ENCODE measurements around the gene STX16.

STX16 gene

DNA sequence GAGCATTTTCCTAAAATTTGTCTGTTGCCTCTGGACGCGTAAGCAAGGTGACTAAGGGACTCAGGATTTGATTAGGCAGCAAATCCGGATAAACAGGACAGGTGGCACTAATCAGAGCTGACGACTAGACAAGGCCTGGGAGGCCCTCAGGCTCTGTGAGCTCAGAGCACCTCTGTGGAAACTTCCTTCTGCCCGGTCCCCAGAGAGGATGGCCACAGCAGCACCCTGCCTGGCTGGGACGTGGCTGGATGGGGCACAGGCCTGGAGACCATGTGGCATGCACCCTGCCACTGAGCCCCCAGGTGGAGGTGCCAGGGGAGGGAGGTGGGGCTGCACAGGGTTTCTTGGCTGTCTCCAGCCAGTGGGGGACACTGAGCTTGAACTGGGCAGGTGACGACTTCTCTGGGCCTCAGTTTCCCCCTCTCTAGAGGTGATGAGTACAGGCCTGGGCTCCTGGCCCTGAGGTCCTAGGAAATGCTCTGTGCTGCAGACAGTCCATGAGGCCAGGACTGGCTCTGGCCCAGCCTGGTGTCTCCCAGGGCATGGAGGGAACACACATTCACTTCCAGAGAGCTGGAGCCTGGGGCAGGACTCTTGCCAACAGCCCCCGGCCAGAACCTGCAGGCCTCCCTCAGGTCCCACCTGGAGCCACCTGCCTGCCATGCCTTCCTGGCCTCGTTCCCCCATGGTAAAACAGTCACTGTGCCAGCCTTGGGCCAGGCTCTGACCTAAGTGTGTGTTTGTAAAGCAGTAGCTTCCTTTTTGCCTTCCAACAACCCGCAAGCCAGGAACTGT lies 39.6 kb upstream of the STX16 start:
- Histone ChIP-seq H3K4me3 (ENCODE audit: low read depth in 1 of 2, low read length in 2 of 2) (no peak overlapping the region), H3K27ac (ENCODE audit: low read depth, low read length) (no peak overlapping the region), H3K36me3 (ENCODE audit: insufficient read depth, low read length) (no peaks in the 10 kb centered on the region), H3K9ac (ENCODE audit: low read length) (no peak overlapping the region), H3K27me3 (ENCODE audit: control insufficient read depth in 1 of 2, insufficient read depth in 2 of 2, low read length in 2 of 2) (no peaks in the 10 kb centered on the region), H3K9me3 (ENCODE audit: low read length) (no peaks in the 10 kb centered on the region), H3K4me1 (ENCODE audit: insufficient read depth, low read length) (peaks cover 6% of the 10 kb centered on the region)

- Histone ChIP-seq H3K4me1 (ENCODE audit: insufficient read depth, low read length) (peaks cover 6% of the 10 kb centered on the region), H3K27me3 (ENCODE audit: control insufficient read depth in 1 of 2, insufficient read depth in 2 of 2, low read length in 2 of 2) (no peaks in the 10 kb centered on the region), H3K9me3 (ENCODE audit: low read length) (no peaks in the 10 kb centered on the region), H3K27ac (ENCODE audit: low read depth, low read length) (no peak overlapping the region), H3K36me3 (ENCODE audit: insufficient read depth, low read length) (no peaks in the 10 kb centered on the region), H3K9ac (ENCODE audit: low read length) (no peak overlapping the region), H3K4me3 (ENCODE audit: low read depth in 1 of 2, low read length in 2 of 2) (no peak overlapping the region)
Measured at GRCh38 chr20:58612121-58612691, 38.9 kb upstream of the STX16 start.

- no peaks in the 10 kb centered on the region for H3K9me3 ChIP-seq (ENCODE audit: low read length)
- no peaks in the 10 kb centered on the region for H3K36me3 ChIP-seq (ENCODE audit: insufficient read depth, low read length)
- no peak overlapping the region for H3K9ac ChIP-seq (ENCODE audit: low read length)
- no peak overlapping the region for H3K4me3 ChIP-seq (ENCODE audit: low read depth in 1 of 2, low read length in 2 of 2)
- H3K4me1 ChIP-seq (ENCODE audit: insufficient read depth, low read length): peaks cover 6% of the 10 kb centered on the region
- no peaks in the 10 kb centered on the region for H3K27me3 ChIP-seq (ENCODE audit: control insufficient read depth in 1 of 2, insufficient read depth in 2 of 2, low read length in 2 of 2)
- H3K27ac ChIP-seq (ENCODE audit: low read depth, low read length): no peak overlapping the region
Measured at GRCh38 chr20:58613061-58613854, 37.8 kb upstream of the STX16 start.

DNA sequence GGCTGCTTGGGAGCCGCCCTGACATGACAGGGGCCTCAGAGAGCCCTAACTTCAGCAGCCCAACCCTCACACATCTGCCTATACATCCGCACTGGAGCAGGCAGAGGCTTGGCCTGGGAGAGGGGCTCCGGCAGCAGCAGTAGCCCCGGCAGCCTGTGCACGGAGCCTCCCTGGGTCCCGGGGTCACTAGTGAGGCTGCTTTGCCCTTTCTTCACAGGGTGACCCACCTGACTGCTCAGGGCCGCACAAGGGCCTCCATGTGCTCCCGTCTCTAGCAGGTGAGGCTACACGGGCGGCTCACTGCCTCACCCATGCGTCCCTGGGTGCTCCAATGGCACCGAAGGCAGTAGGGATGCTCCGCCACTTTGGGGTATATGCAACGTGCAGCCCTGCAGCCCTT lies 36.7 kb upstream of the STX16 start:
- no peaks in the 10 kb centered on the region for H3K9me3 ChIP-seq (ENCODE audit: low read length)
- H3K27me3 ChIP-seq (ENCODE audit: control insufficient read depth in 1 of 2, insufficient read depth in 2 of 2, low read length in 2 of 2): no peaks in the 10 kb centered on the region
- no peaks in the 10 kb centered on the region for H3K36me3 ChIP-seq (ENCODE audit: insufficient read depth, low read length)
- no peak overlapping the region for H3K9ac ChIP-seq (ENCODE audit: low read length)
- H3K27ac ChIP-seq (ENCODE audit: low read depth, low read length): no peak overlapping the region
- H3K4me1 ChIP-seq (ENCODE audit: insufficient read depth, low read length): peaks cover 6% of the 10 kb centered on the region
- no peak overlapping the region for H3K4me3 ChIP-seq (ENCODE audit: low read depth in 1 of 2, low read length in 2 of 2)

DNA sequence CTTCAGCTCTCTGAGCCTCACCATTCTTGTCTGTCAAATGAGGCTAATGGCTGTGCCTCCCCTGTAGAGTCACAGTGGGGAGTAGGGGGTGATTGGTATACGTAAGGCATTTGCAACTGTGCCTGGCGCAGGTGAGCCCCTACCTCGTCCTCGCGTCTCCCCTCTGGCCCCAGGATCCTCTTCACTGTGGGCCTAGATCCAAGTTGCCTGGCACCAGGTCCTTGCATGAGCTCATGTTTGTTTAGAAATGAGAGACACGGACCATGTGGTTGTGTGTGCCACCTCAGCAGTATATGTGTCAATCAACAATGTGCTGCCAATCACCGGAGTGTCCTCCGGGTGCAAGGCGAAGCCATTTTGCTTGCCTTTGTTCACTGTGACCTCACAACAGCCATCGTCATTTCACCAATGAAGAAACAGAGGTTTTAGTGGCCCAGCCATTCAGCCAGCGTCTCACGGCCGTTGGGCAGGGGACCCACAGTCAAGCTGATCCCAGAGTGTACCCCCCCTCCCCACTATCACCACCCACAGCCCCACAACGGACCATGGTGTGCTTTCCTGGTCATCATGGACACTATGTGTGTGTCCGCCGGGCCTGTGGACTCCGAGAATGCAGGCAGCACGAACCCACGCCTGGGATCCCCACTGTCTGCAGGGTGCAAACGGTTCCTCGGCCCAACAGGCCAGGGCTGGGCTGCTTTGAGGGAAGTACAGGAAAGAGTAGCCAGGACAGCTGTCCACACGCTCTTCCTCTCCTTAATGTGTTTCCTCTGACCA lies 35.9 kb upstream of the STX16 start:
- Histone ChIP-seq H3K27me3 (ENCODE audit: control insufficient read depth in 1 of 2, insufficient read depth in 2 of 2, low read length in 2 of 2) (no peaks in the 10 kb centered on the region), H3K4me1 (ENCODE audit: insufficient read depth, low read length) (peaks cover 6% of the 10 kb centered on the region), H3K4me3 (ENCODE audit: low read depth in 1 of 2, low read length in 2 of 2) (no peak overlapping the region), H3K36me3 (ENCODE audit: insufficient read depth, low read length) (no peaks in the 10 kb centered on the region), H3K9ac (ENCODE audit: low read length) (no peak overlapping the region), H3K27ac (ENCODE audit: low read depth, low read length) (no peak overlapping the region), H3K9me3 (ENCODE audit: low read length) (no peaks in the 10 kb centered on the region)

DNA sequence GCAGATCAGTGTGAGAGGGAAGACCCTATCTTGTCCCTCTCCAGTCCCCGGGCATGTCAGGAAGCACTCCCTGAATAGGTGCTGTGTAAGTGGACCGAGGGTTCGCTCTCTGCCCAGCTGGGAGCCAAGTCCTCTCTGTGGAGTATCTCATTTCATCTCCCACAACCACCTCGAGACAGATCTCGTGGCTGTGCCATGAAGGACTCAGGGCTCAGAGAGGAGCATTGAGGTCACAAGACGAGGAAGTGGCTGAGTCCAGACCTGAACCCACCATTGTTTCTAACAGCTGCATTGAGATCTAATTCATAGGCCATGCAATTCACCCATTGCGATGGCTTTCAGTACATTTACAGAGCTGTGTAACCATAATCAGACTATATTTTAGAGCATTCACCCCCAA lies 34.7 kb upstream of the STX16 start:
- Histone ChIP-seq H3K27ac (ENCODE audit: low read depth, low read length) (no peak overlapping the region), H3K4me3 (ENCODE audit: low read depth in 1 of 2, low read length in 2 of 2) (no peak overlapping the region), H3K4me1 (ENCODE audit: insufficient read depth, low read length) (peaks cover 4% of the 10 kb centered on the region), H3K9me3 (ENCODE audit: low read length) (no peaks in the 10 kb centered on the region), H3K36me3 (ENCODE audit: insufficient read depth, low read length) (no peaks in the 10 kb centered on the region), H3K9ac (ENCODE audit: low read length) (no peak overlapping the region), H3K27me3 (ENCODE audit: control insufficient read depth in 1 of 2, insufficient read depth in 2 of 2, low read length in 2 of 2) (no peaks in the 10 kb centered on the region)

DNA sequence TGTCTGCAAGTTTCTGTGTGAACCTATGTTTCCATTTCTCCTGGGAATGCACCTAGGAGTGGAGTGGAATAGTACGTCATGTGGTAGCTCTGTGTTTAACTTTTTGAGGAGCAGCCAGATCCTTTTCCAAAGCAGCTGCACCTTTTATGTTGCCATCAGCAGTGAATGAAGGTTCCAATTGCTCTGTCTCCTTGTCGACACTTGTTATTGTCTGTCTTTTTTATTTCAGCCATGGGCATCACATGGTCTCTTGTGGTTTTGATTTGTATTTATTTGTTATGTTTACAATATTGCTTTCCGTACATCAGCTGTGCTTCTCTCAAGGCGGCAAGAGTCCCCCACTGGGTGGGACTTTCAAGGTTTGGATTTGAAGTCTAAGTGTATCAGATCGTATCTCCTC lies 33.9 kb upstream of the STX16 start:
- Histone ChIP-seq H3K27ac (ENCODE audit: low read depth, low read length) (no peak overlapping the region), H3K36me3 (ENCODE audit: insufficient read depth, low read length) (no peaks in the 10 kb centered on the region)

GRCh38 chr20:58618351-58619076 lies 32.6 kb upstream of the STX16 start:
- H3K27ac ChIP-seq (ENCODE audit: low read depth, low read length): no peak overlapping the region
- no peaks in the 10 kb centered on the region for H3K36me3 ChIP-seq (ENCODE audit: insufficient read depth, low read length)
- no peaks in the 10 kb centered on the region for H3K27me3 ChIP-seq (ENCODE audit: control insufficient read depth in 1 of 2, insufficient read depth in 2 of 2, low read length in 2 of 2)
- no peaks in the 10 kb centered on the region for H3K9me3 ChIP-seq (ENCODE audit: low read length)
- H3K4me1 ChIP-seq (ENCODE audit: insufficient read depth, low read length): no peaks in the 10 kb centered on the region
- no peak overlapping the region for H3K4me3 ChIP-seq (ENCODE audit: low read depth in 1 of 2, low read length in 2 of 2)
- no peak overlapping the region for H3K9ac ChIP-seq (ENCODE audit: low read length)

More for the DNA sequence above, 33.9 kb upstream of the STX16 start:
- Histone ChIP-seq H3K27me3 (ENCODE audit: control insufficient read depth in 1 of 2, insufficient read depth in 2 of 2, low read length in 2 of 2) (no peaks in the 10 kb centered on the region), H3K9me3 (ENCODE audit: low read length) (no peaks in the 10 kb centered on the region), H3K4me3 (ENCODE audit: low read depth in 1 of 2, low read length in 2 of 2) (no peak overlapping the region), H3K9ac (ENCODE audit: low read length) (no peak overlapping the region), H3K4me1 (ENCODE audit: insufficient read depth, low read length) (no peaks in the 10 kb centered on the region)

DNA sequence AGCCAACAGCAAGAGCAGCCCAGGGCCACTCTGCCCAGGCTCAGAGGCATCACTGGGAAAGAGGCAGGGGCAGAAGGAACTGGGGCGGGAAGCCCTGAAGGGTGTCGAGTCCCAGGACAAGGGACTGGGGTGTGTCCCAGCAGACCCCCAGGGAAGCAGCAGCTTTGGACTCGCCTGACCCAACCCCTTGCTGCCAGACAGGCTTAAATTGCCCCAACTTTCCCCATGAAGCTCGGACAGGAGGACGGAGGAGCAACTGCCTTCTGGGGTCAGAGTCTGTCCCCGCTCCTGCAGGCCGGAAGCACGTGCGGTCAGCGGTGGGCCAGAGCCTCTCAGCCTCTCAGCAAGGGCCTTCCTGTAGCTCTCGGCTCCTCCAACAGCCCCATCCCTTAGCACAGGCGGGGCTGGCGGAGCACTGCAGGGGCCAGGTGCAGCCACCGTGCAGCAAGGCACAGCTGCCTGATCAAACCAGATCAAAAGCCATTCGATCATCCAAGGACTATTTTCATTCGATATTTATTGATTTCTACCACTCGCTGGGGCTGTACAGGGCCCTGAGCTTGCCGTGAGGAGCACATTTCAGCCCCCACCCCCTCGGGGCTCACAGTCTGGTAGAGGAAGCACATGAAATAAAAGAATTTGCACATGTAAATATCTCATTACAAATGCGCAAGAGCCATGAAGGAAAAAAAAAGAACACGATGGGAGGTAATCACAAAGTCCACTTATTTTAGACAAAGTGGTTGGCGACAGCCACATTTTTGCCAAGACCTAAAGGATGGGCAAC lies 31.8 kb upstream of the STX16 start:
- H3K36me3 ChIP-seq (ENCODE audit: insufficient read depth, low read length): no peaks in the 10 kb centered on the region
- peaks cover 3% of the 10 kb centered on the region for H3K4me1 ChIP-seq (ENCODE audit: insufficient read depth, low read length)
- no peak overlapping the region for H3K9ac ChIP-seq (ENCODE audit: low read length)
- no peak overlapping the region for H3K27ac ChIP-seq (ENCODE audit: low read depth, low read length)
- no peak overlapping the region for H3K4me3 ChIP-seq (ENCODE audit: low read depth in 1 of 2, low read length in 2 of 2)
- no peaks in the 10 kb centered on the region for H3K9me3 ChIP-seq (ENCODE audit: low read length)
- H3K27me3 ChIP-seq (ENCODE audit: control insufficient read depth in 1 of 2, insufficient read depth in 2 of 2, low read length in 2 of 2): no peaks in the 10 kb centered on the region

GRCh38 chr20:58619864-58620431 lies 31.1 kb upstream of the STX16 start:
- Histone ChIP-seq H3K9me3 (ENCODE audit: low read length) (no peaks in the 10 kb centered on the region), H3K27me3 (ENCODE audit: control insufficient read depth in 1 of 2, insufficient read depth in 2 of 2, low read length in 2 of 2) (no peaks in the 10 kb centered on the region), H3K4me3 (ENCODE audit: low read depth in 1 of 2, low read length in 2 of 2) (no peak overlapping the region), H3K36me3 (ENCODE audit: insufficient read depth, low read length) (no peaks in the 10 kb centered on the region), H3K4me1 (ENCODE audit: insufficient read depth, low read length) (peaks cover 7% of the 10 kb centered on the region), H3K9ac (ENCODE audit: low read length) (no peak overlapping the region), H3K27ac (ENCODE audit: low read depth, low read length) (no peak overlapping the region)
